BLaER1 (cell line): ENCODE measurements around the gene MGAT3.
A peak's percentile ranks its signal among the peaks of the same experiment; 100 is the strongest.

Experiments
- H3K27ac ChIP-seq: shearing (Covaris generic); formaldehyde crosslinking; 2 replicates; pipeline ENCODE4 v1.8.1; 2022
- H3K27me3 ChIP-seq: shearing (Covaris generic); formaldehyde crosslinking; 2 replicates; pipeline ENCODE4 v1.8.1; 2022
- H3K36me3 ChIP-seq: shearing (Covaris generic); formaldehyde crosslinking; 2 replicates; pipeline ENCODE4 v1.8.1; 2022
- H3K4me1 ChIP-seq: shearing (Covaris generic); formaldehyde crosslinking; 2 replicates; pipeline ENCODE4 v1.8.1; 2022
- H3K4me2 ChIP-seq: shearing (Covaris generic); formaldehyde crosslinking; 2 replicates; pipeline ENCODE4 v1.8.1; 2022
- H3K4me3 ChIP-seq: shearing (Covaris generic); formaldehyde crosslinking; 2 replicates; pipeline ENCODE4 v1.8.1; 2022
- H3K9ac ChIP-seq: shearing (Covaris generic); formaldehyde crosslinking; 2 replicates; pipeline ENCODE4 v1.8.1; 2022
- H3K9me3 ChIP-seq: shearing (Covaris generic); formaldehyde crosslinking; 2 replicates; pipeline ENCODE4 v1.8.1; 2022
- H4K20me1 ChIP-seq: shearing (Covaris generic); formaldehyde crosslinking; 2 replicates; pipeline ENCODE4 v1.8.1; 2022
- Cebpa-rat ChIP-seq: shearing (Covaris generic); IDR thresholded peaks from 2 replicates; pipeline ENCODE4 v1.8.1; 2022

The MGAT3 gene

GRCh38 chr22:39457556-39458443 lies 988 bp downstream of the MGAT3 start:
- Histone ChIP-seq H3K27ac (peak overlapping the region; percentile 83), H3K4me2 (peak overlapping the region; percentile 93), H4K20me1 (no peaks in the 10 kb centered on the region), H3K9me3 (no peaks in the 10 kb centered on the region), H3K36me3 (no peaks in the 10 kb centered on the region), H3K4me1 (peaks cover 43% of the 10 kb centered on the region), H3K4me3 (peak overlapping the region; percentile 76), H3K9ac (peak overlapping the region; percentile 81), H3K27me3 (peaks cover 7% of the 10 kb centered on the region; the same call in 1 of the 2 replicates)
- no peak for TF ChIP-seq Cebpa-rat

GRCh38 chr22:39458444-39459083 lies 1.8 kb downstream of the MGAT3 start:
- peak overlapping the region; percentile 83 for H3K27ac ChIP-seq
- no peaks in the 10 kb centered on the region for H3K36me3 ChIP-seq
- peaks cover 7% of the 10 kb centered on the region; the same call in 1 of the 2 replicates for H3K27me3 ChIP-seq
- no peak for TF ChIP-seq Cebpa-rat
- H3K9me3 ChIP-seq, result no peaks in the 10 kb centered on the region
- peak overlapping the region; percentile 93 for H3K4me2 ChIP-seq
- H4K20me1 ChIP-seq, result no peaks in the 10 kb centered on the region
- H3K4me1 ChIP-seq, result peaks cover 44% of the 10 kb centered on the region
- H3K9ac ChIP-seq, result peak overlapping the region; percentile 81
- H3K4me3 ChIP-seq, result peak overlapping the region; percentile 76

GRCh38 chr22:39459681-39460080 lies 2.9 kb downstream of the MGAT3 start:
- H3K9me3 ChIP-seq, result no peaks in the 10 kb centered on the region
- no peak for TF ChIP-seq Cebpa-rat
- H4K20me1 ChIP-seq, result no peaks in the 10 kb centered on the region
- no peak overlapping the region for H3K27ac ChIP-seq
- H3K27me3 ChIP-seq, result peaks cover 7% of the 10 kb centered on the region; the same call in 1 of the 2 replicates
- no peaks in the 10 kb centered on the region for H3K36me3 ChIP-seq
- no peak overlapping the region for H3K4me2 ChIP-seq
- peaks cover 41% of the 10 kb centered on the region for H3K4me1 ChIP-seq
- no peak overlapping the region for H3K4me3 ChIP-seq
- no peak overlapping the region for H3K9ac ChIP-seq

GRCh38 chr22:39462443-39463221 lies 5.8 kb downstream of the MGAT3 start:
- Histone ChIP-seq H3K9ac (peak overlapping the region; percentile 58; the same call in 1 of the 2 replicates), H3K4me1 (peaks cover 68% of the 10 kb centered on the region), H3K27me3 (peaks cover 7% of the 10 kb centered on the region; the same call in 1 of the 2 replicates), H3K4me2 (peak overlapping the region; percentile 54), H3K4me3 (no peak overlapping the region), H3K36me3 (no peaks in the 10 kb centered on the region), H4K20me1 (no peaks in the 10 kb centered on the region), H3K27ac (peak overlapping the region; percentile 55), H3K9me3 (no peaks in the 10 kb centered on the region)
- TF ChIP-seq Cebpa-rat, result no peak

GRCh38 chr22:39463277-39463676 lies 6.5 kb downstream of the MGAT3 start:
- Histone ChIP-seq H3K36me3 (no peaks in the 10 kb centered on the region), H3K9ac (no peak overlapping the region; the same call in 1 of the 2 replicates), H3K27me3 (peaks cover 6% of the 10 kb centered on the region; the same call in 1 of the 2 replicates), H3K9me3 (no peaks in the 10 kb centered on the region), H4K20me1 (no peaks in the 10 kb centered on the region), H3K4me1 (peaks cover 72% of the 10 kb centered on the region), H3K4me3 (no peak overlapping the region), H3K27ac (peak overlapping the region; percentile 55; the same call in 1 of the 2 replicates), H3K4me2 (peak overlapping the region; percentile 54)
- no peak for TF ChIP-seq Cebpa-rat

- H3K27ac ChIP-seq, result no peak overlapping the region
- peaks cover 72% of the 10 kb centered on the region for H3K4me1 ChIP-seq
- H3K9ac ChIP-seq, result no peak overlapping the region
- no peaks in the 10 kb centered on the region for H3K27me3 ChIP-seq
- no peak for TF ChIP-seq Cebpa-rat
- H3K36me3 ChIP-seq, result no peaks in the 10 kb centered on the region
- no peaks in the 10 kb centered on the region for H4K20me1 ChIP-seq
- no peak overlapping the region for H3K4me3 ChIP-seq
- H3K4me2 ChIP-seq, result no peak overlapping the region
- H3K9me3 ChIP-seq, result no peaks in the 10 kb centered on the region
Observed at GRCh38 chr22:39463931-39464390, 7.1 kb downstream of the MGAT3 start.

- H3K27me3 ChIP-seq, result no peaks in the 10 kb centered on the region
- H3K27ac ChIP-seq, result peak overlapping the region; percentile 64
- H3K4me2 ChIP-seq, result peak overlapping the region; percentile 63
- peaks cover 93% of the 10 kb centered on the region for H3K4me1 ChIP-seq
- H3K36me3 ChIP-seq, result no peaks in the 10 kb centered on the region
- H3K9me3 ChIP-seq, result no peaks in the 10 kb centered on the region
- no peak overlapping the region for H3K4me3 ChIP-seq
- TF ChIP-seq Cebpa-rat, result no peak
- H3K9ac ChIP-seq, result peak overlapping the region; percentile 55; the same call in 1 of the 2 replicates
- H4K20me1 ChIP-seq, result no peaks in the 10 kb centered on the region
Observed at GRCh38 chr22:39466228-39467006, 9.6 kb downstream of the MGAT3 start.

- Histone ChIP-seq H3K4me3 (no peak overlapping the region), H4K20me1 (peaks cover 7% of the 10 kb centered on the region), H3K4me1 (peaks cover 97% of the 10 kb centered on the region), H3K9me3 (no peaks in the 10 kb centered on the region), H3K27me3 (no peaks in the 10 kb centered on the region), H3K4me2 (peak overlapping the region; percentile 86; the same call in 1 of the 2 replicates), H3K9ac (no peak overlapping the region), H3K27ac (no peak overlapping the region), H3K36me3 (no peaks in the 10 kb centered on the region)
- no peak for TF ChIP-seq Cebpa-rat
Observed at GRCh38 chr22:39467390-39467895, 10.6 kb downstream of the MGAT3 start.
